IPS-NIHi11 (cell line): ENCODE results near the gene HNRNPM.

Source experiments
- DNase-seq: peaks from one replicate; pipeline ENCODE4 v3.0.0; 2012; ENCODE audit warnings: mixed read lengths, low spot score

Gene HNRNPM

GRCh38 chr19:8485561-8486371 is 41.0 kb downstream of the HNRNPM start:
- no peak for DNase-seq

GRCh38 chr19:8486661-8487136 is 41.9 kb downstream of the HNRNPM start:
- no peak for DNase-seq

- no peak for DNase-seq
Measured at GRCh38 chr19:8487137-8487851, 42.5 kb downstream of the HNRNPM start.

GRCh38 chr19:8488365-8488764 is 43.6 kb downstream of the HNRNPM start:
- no peak for DNase-seq

- DNase-seq, result no peak
Measured at GRCh38 chr19:8489561-8490394, 45.0 kb downstream of the HNRNPM start.

GRCh38 chr19:8490395-8490760 is 45.6 kb downstream of the HNRNPM start:
- DNase-seq, result no peak

GRCh38 chr19:8490873-8491272 is 46.1 kb downstream of the HNRNPM start:
- DNase-seq, result no peak

GRCh38 chr19:8491574-8491973 is 46.8 kb downstream of the HNRNPM start:
- no peak for DNase-seq

- no peak for DNase-seq
Measured at GRCh38 chr19:8494158-8494557, 49.4 kb downstream of the HNRNPM start.

GRCh38 chr19:8498295-8498694 is 53.5 kb downstream of the HNRNPM start:
- DNase-seq, result no peak

- DNase-seq, result no peak
Measured at GRCh38 chr19:8499048-8499833, 54.5 kb downstream of the HNRNPM start.

GRCh38 chr19:8500158-8500557 is 55.4 kb downstream of the HNRNPM start:
- no peak for DNase-seq

- DNase-seq, result no peak
Measured at GRCh38 chr19:8501516-8501915, 56.7 kb downstream of the HNRNPM start.

- no peak for DNase-seq
Measured at GRCh38 chr19:8501981-8502380, 57.2 kb downstream of the HNRNPM start.

GRCh38 chr19:8503510-8503909 is 58.7 kb downstream of the HNRNPM start:
- no peak for DNase-seq

- no peak for DNase-seq
Measured at GRCh38 chr19:8504171-8504570, 59.4 kb downstream of the HNRNPM start.

GRCh38 chr19:8504919-8505318 is 60.1 kb downstream of the HNRNPM start:
- DNase-seq, result no peak

GRCh38 chr19:8505680-8506401 is 61.1 kb downstream of the HNRNPM start:
- DNase-seq, result peak; percentile 93

- DNase-seq, result no peak
Measured at GRCh38 chr19:8506402-8506957, 61.7 kb downstream of the HNRNPM start.

GRCh38 chr19:8510589-8511115 is 65.9 kb downstream of the HNRNPM start:
- DNase-seq, result no peak
